ENCODE data around the gene MAGEF1. TPM values are rescaled to one million over a fixed set of nuclear protein-coding genes. Genes with fewer than 3 reads are reported as not detected.

The MAGEF1 gene
- total RNA-seq, 1 experiment from 2014 or later: 31.9 TPM

- Histone ChIP-seq H2AFZ (ENCODE audit: low read length) (no peak overlapping the region), H4K20me1 (ENCODE audit: control insufficient read depth, insufficient read depth, insufficient read length) (no peaks in the 10 kb centered on the region), H3K56ac (ENCODE audit: insufficient read length, low read depth, low read length) (no peak overlapping the region), H2BK15ac (ENCODE audit: low read depth, low read length) (no peak overlapping the region), H3K14ac (ENCODE audit: insufficient read depth, low read length) (peak overlapping the region; percentile 71; the same call in 1 of the 2 replicates), H3K23me2 (ENCODE audit: insufficient read length, low read depth, low read length, poor library complexity, severe bottlenecking) (no peaks in the 10 kb centered on the region), H2BK120ac (ENCODE audit: low read depth, low read length, poor library complexity, severe bottlenecking) (no peak overlapping the region), H3K27ac (ENCODE audit: insufficient read length, low read depth, low read length) (no peak overlapping the region), H4K91ac (ENCODE audit: insufficient read length, low read depth, low read length) (no peak overlapping the region), H3K4me1 (ENCODE audit: insufficient read depth, low read length) (peaks cover 5% of the 10 kb centered on the region; the same call in 1 of the 2 replicates), H2BK12ac (ENCODE audit: insufficient read length, low read depth, low read length) (no peak overlapping the region), H3K9me3 (ENCODE audit: control insufficient read depth, low read depth, low read length) (no peaks in the 10 kb centered on the region), H4K8ac (replicated peaks; ENCODE audit: insufficient read length, low read depth, low read length) (no peak overlapping the region), H2AK5ac (ENCODE audit: insufficient read length, low read length) (no peak overlapping the region), H2BK5ac (ENCODE audit: insufficient read length, low read length) (no peak overlapping the region), H3K18ac (ENCODE audit: insufficient read length, low read depth, low read length) (no peak overlapping the region), H3K4ac (ENCODE audit: low read depth, low read length) (no peak overlapping the region), H3K23ac (ENCODE audit: insufficient read length, low read depth, low read length) (no peak overlapping the region), H4K5ac (ENCODE audit: insufficient read length, low read depth, low read length) (no peak overlapping the region), H3K9ac (ENCODE audit: extremely low read depth, insufficient read length, low read length) (no peak overlapping the region), H3K79me1 (ENCODE audit: insufficient read depth, low read depth, low read length, poor library complexity, severe bottlenecking) (no peaks in the 10 kb centered on the region), H3K4me2 (ENCODE audit: insufficient read depth, insufficient read length, low read length) (no peak overlapping the region), H3T11ph (ENCODE audit: low read length) (no peak overlapping the region), H3K79me2 (ENCODE audit: insufficient read depth, low read length) (no peaks in the 10 kb centered on the region), H3K27me3 (ENCODE audit: insufficient read depth, low read length) (no peaks in the 10 kb centered on the region), H2BK20ac (ENCODE audit: low read depth, low read length, poor library complexity, severe bottlenecking) (no peak overlapping the region)
- no peak overlapping the region; a peak in 2 of 7 replicates for H3K27ac Mint-ChIP-seq
- no peak for TF ChIP-seq CTCF (conservative IDR thresholded peaks at IDR 0.05)
- peaks cover 7 to 10% of the 10 kb centered on the region in 2 experiments for H3K9me3 Mint-ChIP-seq
- H3K36me3 Mint-ChIP-seq (ENCODE audit: insufficient read depth in 1 of 3, low read depth in 3 of 3): peaks cover 3 to 6% (median 3%) of the 10 kb centered on the region in 3 experiments; a peak in 5 of 7 replicates
- H3K4me3 Mint-ChIP-seq: no peak overlapping the region
- H3K4me1 Mint-ChIP-seq: peaks cover 33 to 48% of the 10 kb centered on the region in 2 experiments
- peaks cover 21% of the 10 kb centered on the region for H3K27me3 Mint-ChIP-seq (ENCODE audit: low read depth)
- no CpG with 5 or more reads among the region's 18 CpGs for WGBS (ENCODE audit: extremely low coverage, insufficient read length, low lambda C conversion rate)
- no peak for DNase-seq
These were observed 38.7 kb upstream of the MAGEF1 start for GRCh38 chr3:184750349-184751083.
